Measurements from ENCODE around the gene LTBP1.

Gene LTBP1

DNA sequence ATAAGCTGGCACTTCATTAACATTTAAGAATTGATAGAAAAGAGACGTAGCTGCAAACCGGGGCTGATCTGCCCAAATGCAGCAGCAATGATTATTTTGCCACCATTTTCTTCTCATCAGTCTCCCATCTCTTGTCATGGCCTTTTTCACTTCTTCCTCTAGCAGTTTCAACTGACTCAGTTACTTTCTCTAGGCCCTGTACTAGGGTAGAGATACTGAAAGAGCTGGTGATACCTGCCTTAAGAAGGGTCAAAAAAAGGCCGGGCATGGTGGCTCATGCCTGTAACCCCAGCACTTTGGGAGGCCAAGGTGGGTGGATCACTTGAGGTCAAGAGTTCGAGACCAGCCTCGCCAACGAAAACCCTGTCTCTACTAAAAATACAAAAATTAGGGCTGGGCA is 127.4 kb downstream of the LTBP1 start:
- TF ChIP-seq EP300 (IDR thresholded peaks at IDR 0.05; ENCODE audit: borderline replicate concordance) (no peak), FOXM1 (IDR thresholded peaks at IDR 0.05; ENCODE audit: borderline replicate concordance, low read depth) (no peak)

DNA sequence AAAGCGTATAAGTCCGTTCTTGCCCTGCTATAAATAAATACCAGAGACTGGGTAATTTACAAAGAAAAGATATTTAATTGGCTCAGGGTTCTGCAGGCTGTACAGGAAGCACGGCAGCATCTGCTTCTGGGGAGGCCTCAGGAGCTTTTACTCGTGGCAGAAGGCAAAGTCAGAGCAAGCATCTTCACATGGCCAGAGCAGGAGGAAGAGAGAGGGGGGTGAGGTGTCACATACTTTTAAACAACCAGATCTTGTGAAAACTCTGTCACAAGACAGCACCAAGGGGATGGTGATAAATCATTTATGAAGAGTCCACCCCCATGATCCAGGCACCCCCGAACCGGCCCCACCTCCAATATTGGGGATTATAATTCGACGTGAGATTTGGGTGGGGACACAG is 130.6 kb downstream of the LTBP1 start:
- TF ChIP-seq YY1 (IDR thresholded peaks at IDR 0.05; ENCODE audit: low read depth) (no peak), TEAD4 (IDR thresholded peaks at IDR 0.05) (no peak), NFIC (IDR thresholded peaks at IDR 0.05) (no peak), TAF1 (IDR thresholded peaks at IDR 0.05; ENCODE audit: low read depth) (no peak), RAD21 (IDR thresholded peaks at IDR 0.05; ENCODE audit: low read depth) (no peak), EP300 (IDR thresholded peaks at IDR 0.05; ENCODE audit: borderline replicate concordance) (no peak), CEBPB (IDR thresholded peaks at IDR 0.05) (no peak)
- TF ChIP-seq, protein P1, sequence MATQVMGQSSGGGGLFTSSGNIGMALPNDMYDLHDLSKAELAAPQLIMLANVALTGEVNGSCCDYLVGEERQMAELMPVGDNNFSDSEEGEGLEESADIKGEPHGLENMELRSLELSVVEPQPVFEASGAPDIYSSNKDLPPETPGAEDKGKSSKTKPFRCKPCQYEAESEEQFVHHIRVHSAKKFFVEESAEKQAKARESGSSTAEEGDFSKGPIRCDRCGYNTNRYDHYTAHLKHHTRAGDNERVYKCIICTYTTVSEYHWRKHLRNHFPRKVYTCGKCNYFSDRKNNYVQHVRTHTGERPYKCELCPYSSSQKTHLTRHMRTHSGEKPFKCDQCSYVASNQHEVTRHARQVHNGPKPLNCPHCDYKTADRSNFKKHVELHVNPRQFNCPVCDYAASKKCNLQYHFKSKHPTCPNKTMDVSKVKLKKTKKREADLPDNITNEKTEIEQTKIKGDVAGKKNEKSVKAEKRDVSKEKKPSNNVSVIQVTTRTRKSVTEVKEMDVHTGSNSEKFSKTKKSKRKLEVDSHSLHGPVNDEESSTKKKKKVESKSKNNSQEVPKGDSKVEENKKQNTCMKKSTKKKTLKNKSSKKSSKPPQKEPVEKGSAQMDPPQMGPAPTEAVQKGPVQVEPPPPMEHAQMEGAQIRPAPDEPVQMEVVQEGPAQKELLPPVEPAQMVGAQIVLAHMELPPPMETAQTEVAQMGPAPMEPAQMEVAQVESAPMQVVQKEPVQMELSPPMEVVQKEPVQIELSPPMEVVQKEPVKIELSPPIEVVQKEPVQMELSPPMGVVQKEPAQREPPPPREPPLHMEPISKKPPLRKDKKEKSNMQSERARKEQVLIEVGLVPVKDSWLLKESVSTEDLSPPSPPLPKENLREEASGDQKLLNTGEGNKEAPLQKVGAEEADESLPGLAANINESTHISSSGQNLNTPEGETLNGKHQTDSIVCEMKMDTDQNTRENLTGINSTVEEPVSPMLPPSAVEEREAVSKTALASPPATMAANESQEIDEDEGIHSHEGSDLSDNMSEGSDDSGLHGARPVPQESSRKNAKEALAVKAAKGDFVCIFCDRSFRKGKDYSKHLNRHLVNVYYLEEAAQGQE (IDR thresholded peaks at IDR 0.05; ENCODE audit: low read depth): no peak
- TF ChIP-seq, protein P2, sequence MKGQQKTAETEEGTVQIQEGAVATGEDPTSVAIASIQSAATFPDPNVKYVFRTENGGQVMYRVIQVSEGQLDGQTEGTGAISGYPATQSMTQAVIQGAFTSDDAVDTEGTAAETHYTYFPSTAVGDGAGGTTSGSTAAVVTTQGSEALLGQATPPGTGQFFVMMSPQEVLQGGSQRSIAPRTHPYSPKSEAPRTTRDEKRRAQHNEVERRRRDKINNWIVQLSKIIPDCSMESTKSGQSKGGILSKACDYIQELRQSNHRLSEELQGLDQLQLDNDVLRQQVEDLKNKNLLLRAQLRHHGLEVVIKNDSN (IDR thresholded peaks at IDR 0.05): no peak

DNA sequence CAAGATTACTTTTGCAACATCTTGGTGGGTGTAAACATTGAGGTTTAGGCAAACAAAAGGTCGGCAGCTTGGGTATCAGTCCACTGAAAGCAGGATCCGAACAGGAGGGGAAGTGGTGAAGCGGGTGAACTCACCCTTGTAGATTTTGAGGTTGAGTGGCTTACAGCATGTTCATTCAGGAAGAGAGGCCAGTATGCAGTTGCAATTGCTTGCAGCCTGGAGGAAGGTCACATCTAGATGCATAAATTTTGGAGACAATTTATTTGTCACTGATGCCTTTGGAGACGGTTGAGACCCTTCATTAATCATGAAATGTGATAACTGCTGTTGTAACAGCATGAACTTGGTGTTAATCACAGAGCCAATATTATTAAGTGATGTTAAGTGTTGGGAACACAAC is 131.1 kb downstream of the LTBP1 start:
- TF ChIP-seq CEBPB (IDR thresholded peaks at IDR 0.05) (no peak), NFIC (IDR thresholded peaks at IDR 0.05) (no peak), FOXM1 (IDR thresholded peaks at IDR 0.05; ENCODE audit: borderline replicate concordance, low read depth) (no peak), EP300 (IDR thresholded peaks at IDR 0.05; ENCODE audit: borderline replicate concordance) (no peak), EGR1 (IDR thresholded peaks at IDR 0.05) (no peak), CREB1 (IDR thresholded peaks at IDR 0.05; ENCODE audit: low read depth) (no peak), TEAD4 (IDR thresholded peaks at IDR 0.05) (no peak), TAF1 (IDR thresholded peaks at IDR 0.05; ENCODE audit: low read depth) (no peak), TCF12 (IDR thresholded peaks at IDR 0.05; ENCODE audit: low read depth) (no peak), ZBTB7A (IDR thresholded peaks at IDR 0.05; ENCODE audit: low read depth) (no peak), YY1 (IDR thresholded peaks at IDR 0.05; ENCODE audit: low read depth) (no peak), RAD21 (IDR thresholded peaks at IDR 0.05; ENCODE audit: low read depth) (no peak)
- TF ChIP-seq, protein P3, sequence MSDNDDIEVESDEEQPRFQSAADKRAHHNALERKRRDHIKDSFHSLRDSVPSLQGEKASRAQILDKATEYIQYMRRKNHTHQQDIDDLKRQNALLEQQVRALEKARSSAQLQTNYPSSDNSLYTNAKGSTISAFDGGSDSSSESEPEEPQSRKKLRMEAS (IDR thresholded peaks at IDR 0.05): no peak
- TF ChIP-seq, protein P2 (IDR thresholded peaks at IDR 0.05): no peak
- TF ChIP-seq, protein P1 (IDR thresholded peaks at IDR 0.05; ENCODE audit: low read depth): no peak

DNA sequence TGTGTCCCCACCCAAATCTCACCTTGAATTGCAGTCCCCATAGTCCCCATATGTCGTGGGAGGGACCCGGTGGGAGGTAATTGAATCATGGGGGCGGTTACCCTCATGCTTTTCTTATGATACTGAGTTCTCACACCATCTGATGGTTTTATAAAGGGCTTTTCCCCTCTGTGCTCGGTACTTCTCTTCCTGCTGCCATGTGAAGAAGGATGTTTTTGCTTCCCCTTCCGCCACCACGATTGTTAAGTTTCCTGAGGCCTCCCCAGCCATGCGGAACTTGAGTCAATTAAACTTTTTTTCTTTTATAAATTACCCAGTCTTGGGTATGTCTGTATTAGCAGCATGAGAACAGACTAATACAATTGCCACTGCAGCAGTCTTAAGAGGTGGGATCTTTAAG is 134.9 kb downstream of the LTBP1 start:
- TF ChIP-seq ZBTB7A (IDR thresholded peaks at IDR 0.05; ENCODE audit: low read depth) (no peak), NFIC (IDR thresholded peaks at IDR 0.05) (no peak), CREB1 (IDR thresholded peaks at IDR 0.05; ENCODE audit: low read depth) (no peak), FOXM1 (IDR thresholded peaks at IDR 0.05; ENCODE audit: borderline replicate concordance, low read depth) (no peak), TCF12 (IDR thresholded peaks at IDR 0.05; ENCODE audit: low read depth) (no peak), RAD21 (IDR thresholded peaks at IDR 0.05; ENCODE audit: low read depth) (no peak)
- TF ChIP-seq, protein P3 (IDR thresholded peaks at IDR 0.05): no peak
- TF ChIP-seq, protein P1 (IDR thresholded peaks at IDR 0.05; ENCODE audit: low read depth): no peak
- TF ChIP-seq, protein P2 (IDR thresholded peaks at IDR 0.05): no peak

Measured in Ishikawa (cell line).